ENCODE data around the gene RUFY1. TPM values are rescaled to one million over a fixed set of nuclear protein-coding genes. Genes with fewer than 3 reads are reported as not detected.

Gene RUFY1
- total and polyA plus RNA-seq, 2 of the 13 experiments (the other 11 are each of a cell fraction or from before 2014, with no cell fraction given), result 19.9 to 31.9 TPM

- peak; percentile 92; the same call in 1 of the 2 replicates for TF ChIP-seq ZNF678 (CRISPR knock-in tag; IDR thresholded peaks at IDR 0.05)
- TF ChIP-seq KDM2A (CRISPR knock-in tag; IDR thresholded peaks at IDR 0.05; ENCODE audit: borderline replicate concordance, low read depth), result peak; percentile 78
- no peak for TF ChIP-seq ZNF83 (CRISPR knock-in tag; IDR thresholded peaks at IDR 0.05; ENCODE audit: borderline replicate concordance)
- TF ChIP-seq HNF4G (IDR thresholded peaks at IDR 0.05; ENCODE audit: borderline replicate concordance, low read depth, low read length), result 0 out of 2 replicates have a peak, but pooled peaks have one; percentile 69
- TF ChIP-seq HNF4G (CRISPR knock-in tag; IDR thresholded peaks at IDR 0.05; ENCODE audit: borderline replicate concordance, low read depth), result no peak
- no peak for TF ChIP-seq ZNF251 (CRISPR knock-in tag; IDR thresholded peaks at IDR 0.05)
- TF ChIP-seq FOXM1 (CRISPR knock-in tag; IDR thresholded peaks at IDR 0.05), result 0 out of 2 replicates have a peak, but pooled peaks have one; percentile 41
- peak; percentile 30; the same call in 1 of the 2 replicates for TF ChIP-seq ZNF737 (CRISPR knock-in tag; IDR thresholded peaks at IDR 0.05; ENCODE audit: borderline replicate concordance)
- TF ChIP-seq HES4 (CRISPR knock-in tag; IDR thresholded peaks at IDR 0.05; ENCODE audit: borderline replicate concordance), result 0 out of 2 replicates have a peak, but pooled peaks have one; percentile 54
- TF ChIP-seq ATF1 (CRISPR knock-in tag; IDR thresholded peaks at IDR 0.05), result no peak
- peak; percentile 40; the same call in 1 of the 2 replicates for TF ChIP-seq KMT2A (CRISPR knock-in tag; IDR thresholded peaks at IDR 0.05)
- peak; percentile 15; the same call in 1 of the 2 replicates for TF ChIP-seq ZNF703 (CRISPR knock-in tag; IDR thresholded peaks at IDR 0.05; ENCODE audit: borderline replicate concordance)
- TF ChIP-seq, protein P1, sequence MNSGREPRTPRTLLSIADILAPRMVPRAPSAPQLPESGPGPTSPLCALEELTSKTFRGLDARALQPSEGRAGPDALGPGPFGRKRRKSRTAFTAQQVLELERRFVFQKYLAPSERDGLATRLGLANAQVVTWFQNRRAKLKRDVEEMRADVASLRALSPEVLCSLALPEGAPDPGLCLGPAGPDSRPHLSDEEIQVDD (CRISPR knock-in tag; IDR thresholded peaks at IDR 0.05; ENCODE audit: borderline replicate concordance), result peak; percentile 82; the same call in 1 of the 2 replicates
- TF ChIP-seq THRA (CRISPR knock-in tag; IDR thresholded peaks at IDR 0.05; ENCODE audit: borderline replicate concordance), result no peak
- TF ChIP-seq E2F1 (CRISPR knock-in tag; IDR thresholded peaks at IDR 0.05), result peak; percentile 56; the same call in 1 of the 2 replicates
- TF ChIP-seq RFX3 (CRISPR knock-in tag; IDR thresholded peaks at IDR 0.05), result no peak
- peak; percentile 96; the same call in 1 of the 2 replicates for TF ChIP-seq ZFP82 (CRISPR knock-in tag; IDR thresholded peaks at IDR 0.05; ENCODE audit: borderline replicate concordance)
- no peak for TF ChIP-seq RBAK (CRISPR knock-in tag; IDR thresholded peaks at IDR 0.05)
- peak; percentile 9; the same call in 1 of the 2 replicates for TF ChIP-seq MEF2D (CRISPR knock-in tag; IDR thresholded peaks at IDR 0.05)
- 0 out of 2 replicates have a peak, but pooled peaks have one; percentile 58 for TF ChIP-seq GTF3A (CRISPR knock-in tag; conservative IDR thresholded peaks at IDR 0.05)
- TF ChIP-seq, protein P2, sequence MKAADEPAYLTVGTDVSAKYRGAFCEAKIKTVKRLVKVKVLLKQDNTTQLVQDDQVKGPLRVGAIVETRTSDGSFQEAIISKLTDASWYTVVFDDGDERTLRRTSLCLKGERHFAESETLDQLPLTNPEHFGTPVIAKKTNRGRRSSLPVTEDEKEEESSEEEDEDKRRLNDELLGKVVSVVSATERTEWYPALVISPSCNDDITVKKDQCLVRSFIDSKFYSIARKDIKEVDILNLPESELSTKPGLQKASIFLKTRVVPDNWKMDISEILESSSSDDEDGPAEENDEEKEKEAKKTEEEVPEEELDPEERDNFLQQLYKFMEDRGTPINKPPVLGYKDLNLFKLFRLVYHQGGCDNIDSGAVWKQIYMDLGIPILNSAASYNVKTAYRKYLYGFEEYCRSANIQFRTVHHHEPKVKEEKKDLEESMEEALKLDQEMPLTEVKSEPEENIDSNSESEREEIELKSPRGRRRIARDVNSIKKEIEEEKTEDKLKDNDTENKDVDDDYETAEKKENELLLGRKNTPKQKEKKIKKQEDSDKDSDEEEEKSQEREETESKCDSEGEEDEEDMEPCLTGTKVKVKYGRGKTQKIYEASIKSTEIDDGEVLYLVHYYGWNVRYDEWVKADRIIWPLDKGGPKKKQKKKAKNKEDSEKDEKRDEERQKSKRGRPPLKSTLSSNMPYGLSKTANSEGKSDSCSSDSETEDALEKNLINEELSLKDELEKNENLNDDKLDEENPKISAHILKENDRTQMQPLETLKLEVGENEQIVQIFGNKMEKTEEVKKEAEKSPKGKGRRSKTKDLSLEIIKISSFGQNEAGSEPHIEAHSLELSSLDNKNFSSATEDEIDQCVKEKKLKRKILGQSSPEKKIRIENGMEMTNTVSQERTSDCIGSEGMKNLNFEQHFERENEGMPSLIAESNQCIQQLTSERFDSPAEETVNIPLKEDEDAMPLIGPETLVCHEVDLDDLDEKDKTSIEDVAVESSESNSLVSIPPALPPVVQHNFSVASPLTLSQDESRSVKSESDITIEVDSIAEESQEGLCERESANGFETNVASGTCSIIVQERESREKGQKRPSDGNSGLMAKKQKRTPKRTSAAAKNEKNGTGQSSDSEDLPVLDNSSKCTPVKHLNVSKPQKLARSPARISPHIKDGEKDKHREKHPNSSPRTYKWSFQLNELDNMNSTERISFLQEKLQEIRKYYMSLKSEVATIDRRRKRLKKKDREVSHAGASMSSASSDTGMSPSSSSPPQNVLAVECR (CRISPR knock-in tag; IDR thresholded peaks at IDR 0.05; ENCODE audit: borderline replicate concordance), result peak; percentile 55; the same call in 1 of the 2 replicates
Observed at GRCh38 chr5:179623906-179624741, 73.8 kb downstream of the RUFY1 start (continued).
